Neural cell (in vitro differentiated cells): ENCODE data around the gene PLCD1. TPM values are rescaled to one million over a fixed set of nuclear protein-coding genes. Genes with fewer than 3 reads are reported as not detected.

Source experiments
- H2AFZ ChIP-seq: fragments of 200-600, 300-800 bp; sonication (generic), shearing (Covaris generic); 2 replicates; pipeline ENCODE4 v1.6.0; 2014; ENCODE audit warnings: low read depth, mild to moderate bottlenecking, antibody characterized with exemption, low read length, moderate library complexity
- H3F3A ChIP-seq: fragments of 200-600 bp; shearing (Covaris generic); 2 replicates; pipeline ENCODE4 v1.6.1; 2016; ENCODE audit warnings: mild to moderate bottlenecking, moderate library complexity, mixed read lengths, antibody characterized with exemption, low read length; ENCODE audit not compliant: insufficient read depth, poor library complexity, severe bottlenecking
- H3K27ac ChIP-seq: fragments of 200-600, 300-800 bp; sonication (generic), shearing (Covaris generic); 2 replicates; pipeline ENCODE4 v1.5.1; 2014; ENCODE audit warnings: mild to moderate bottlenecking, low read length, moderate library complexity
- H3K27me3 ChIP-seq: fragments of 300-800, 200-600 bp; sonication (generic), shearing (Covaris generic); 2 replicates; pipeline ENCODE4 v1.6.0; 2014; ENCODE audit warnings: mild to moderate bottlenecking, low read depth, low read length, moderate library complexity; ENCODE audit not compliant: insufficient read depth
- H3K36me3 ChIP-seq: fragments of 300-800, 200-600 bp; sonication (generic), shearing (Covaris generic); 2 replicates; pipeline ENCODE4 v1.5.1; 2014; ENCODE audit warnings: mild to moderate bottlenecking, antibody characterized with exemption, low read length, moderate library complexity; ENCODE audit not compliant: insufficient read depth
- H3K4me2 ChIP-seq: fragments of 300-800, 200-600 bp; sonication (generic), shearing (Covaris generic); 2 replicates; pipeline ENCODE4 v1.6.0; 2014; ENCODE audit warnings: mild to moderate bottlenecking, low read length
- H3K4me3 ChIP-seq: fragments of 300-800, 200-600 bp; sonication (generic), shearing (Covaris generic); 2 replicates; pipeline ENCODE4 v1.5.1; 2014; ENCODE audit warnings: mild to moderate bottlenecking, low read length, moderate library complexity
- H3K79me2 ChIP-seq: fragments of 200-600 bp; shearing (Covaris generic); replicated peaks from 2 replicates; pipeline ENCODE4 v1.6.0; 2014; ENCODE audit warnings: mild to moderate bottlenecking, low read length, moderate library complexity; ENCODE audit not compliant: insufficient read depth
- H3K9ac ChIP-seq: fragments of 300-800, 200-600 bp; sonication (generic), shearing (Covaris generic); 2 replicates; pipeline ENCODE4 v1.6.1; 2016; ENCODE audit warnings: mild to moderate bottlenecking, low read length, mixed read lengths
- H3K9me2 ChIP-seq: fragments of 200-600 bp; shearing (Covaris generic); 2 replicates; pipeline ENCODE4 v1.6.1; 2016; ENCODE audit warnings: mild to moderate bottlenecking, low read length, mixed read lengths; ENCODE audit not compliant: insufficient read depth
- H3K9me3 ChIP-seq: fragments of 200-600, 300-800 bp; sonication (generic), shearing (Covaris generic); 2 replicates; pipeline ENCODE4 v1.6.1; 2016; ENCODE audit warnings: mild to moderate bottlenecking, mixed run types, low read length, moderate library complexity, mixed read lengths
- H4K20me1 ChIP-seq: fragments of 200-600 bp; shearing (Covaris generic); 2 replicates; pipeline ENCODE4 v1.6.1; 2016; ENCODE audit warnings: mild to moderate bottlenecking, mixed run types; ENCODE audit not compliant: insufficient read depth
- CTCF ChIP-seq: fragments of 450-650 bp; IDR thresholded peaks from 2 replicates; pipeline ENCODE4 v1.5.1; 2014; ENCODE audit warnings: antibody characterized with exemption, mild to moderate bottlenecking, moderate library complexity; ENCODE audit not compliant: poor library complexity, severe bottlenecking
- EZH2 ChIP-seq: fragments of 200-600, 300-800 bp; shearing (Covaris generic), sonication (generic); IDR thresholded peaks from 2 replicates; pipeline ENCODE4 v1.6.1; 2014; ENCODE audit warnings: antibody characterized with exemption, low read length, borderline replicate concordance, mild to moderate bottlenecking; ENCODE audit not compliant: insufficient read depth, poor library complexity, severe bottlenecking
- MXI1 ChIP-seq: fragments of 450-650 bp; conservative IDR thresholded peaks from 2 replicates; pipeline ENCODE4 v1.6.1; 2014; ENCODE audit warnings: antibody characterized with exemption, mild to moderate bottlenecking; ENCODE audit not compliant: poor library complexity, severe bottlenecking
- RAD21 ChIP-seq: fragments of 450-650 bp; conservative IDR thresholded peaks from 2 replicates; pipeline ENCODE4 v1.6.1; 2014; ENCODE audit warnings: antibody characterized with exemption, mild to moderate bottlenecking, moderate library complexity
- REST ChIP-seq: IDR thresholded peaks from 2 replicates; pipeline ENCODE4 v1.6.1; 2012; ENCODE audit warnings: borderline replicate concordance
- SMC3 ChIP-seq: fragments of 450-650 bp; conservative IDR thresholded peaks from 2 replicates; pipeline ENCODE4 v1.6.1; 2014; ENCODE audit warnings: antibody characterized with exemption, mild to moderate bottlenecking, moderate library complexity; ENCODE audit not compliant: poor library complexity
- TAF1 ChIP-seq: IDR thresholded peaks from 2 replicates; pipeline ENCODE4 v1.6.1; 2012; ENCODE audit warnings: low read depth
- polyA plus RNA-seq: library from polyadenylated mRNA; depleted of rRNA; stranded (reverse); fragments of >200 nt; gene quantifications from 2 replicates; pipeline ENCODE4 v1.2.3, GENCODE V29; 2014

Gene PLCD1
- polyA plus RNA-seq, 1 donor from 2014 or later, result 4.6 TPM

- Histone ChIP-seq H3K9ac (no peak overlapping the region), H3K9me3 (no peaks in the 10 kb centered on the region), H3K36me3 (no peaks in the 10 kb centered on the region), H3K27me3 (no peaks in the 10 kb centered on the region), H3F3A (no peaks in the 10 kb centered on the region), H3K9me2 (no peaks in the 10 kb centered on the region), H3K27ac (no peak overlapping the region), H3K4me2 (no peak overlapping the region), H4K20me1 (no peaks in the 10 kb centered on the region), H2AFZ (no peak overlapping the region), H3K4me3 (no peak overlapping the region), H3K79me2 (no peaks in the 10 kb centered on the region)
- TF ChIP-seq SMC3 (no peak), CTCF (no peak), EZH2 (no peak), TAF1 (no peak), MXI1 (no peak), RAD21 (no peak), REST (no peak)
Observed at GRCh38 chr3:38021196-38021595, 8.2 kb downstream of the PLCD1 start.

GRCh38 chr3:38020342-38020726 lies 9.1 kb downstream of the PLCD1 start:
- H3K4me3 ChIP-seq, result no peak overlapping the region
- no peaks in the 10 kb centered on the region for H3K36me3 ChIP-seq
- no peak overlapping the region for H2AFZ ChIP-seq
- no peak overlapping the region for H3K27ac ChIP-seq
- H4K20me1 ChIP-seq, result no peaks in the 10 kb centered on the region
- no peaks in the 10 kb centered on the region for H3K79me2 ChIP-seq
- TF ChIP-seq REST (no peak), CTCF (no peak), EZH2 (no peak)
- H3F3A ChIP-seq, result no peaks in the 10 kb centered on the region
- H3K9ac ChIP-seq, result no peak overlapping the region
- H3K27me3 ChIP-seq, result no peaks in the 10 kb centered on the region
- H3K4me2 ChIP-seq, result no peak overlapping the region
- no peaks in the 10 kb centered on the region for H3K9me2 ChIP-seq
- no peaks in the 10 kb centered on the region for H3K9me3 ChIP-seq
